Glutamatergic neuron (in vitro differentiated cells): Measurements from ENCODE around the gene CAMTA1. TPM values are rescaled to one million over a fixed set of nuclear protein-coding genes. Genes with fewer than 3 reads are reported as not detected.
A peak's percentile ranks its signal among the peaks of the same experiment; 100 is the strongest.

Source experiments
- DNase-seq: peaks from one replicate; pipeline ENCODE4 v3.0.0; 2022
- H3K27ac Mint-ChIP-seq: one replicate; pipeline ENCODE4 v1.8.0; 2020; ENCODE audit warnings: mild to moderate bottlenecking, mixed read lengths, inconsistent platforms; ENCODE audit not compliant: unreplicated experiment
- H3K27me3 Mint-ChIP-seq: one replicate; pipeline ENCODE4 v1.8.0; 2020; ENCODE audit warnings: mild to moderate bottlenecking, moderate library complexity, mixed read lengths, inconsistent platforms; ENCODE audit not compliant: unreplicated experiment
- H3K36me3 Mint-ChIP-seq: one replicate; pipeline ENCODE4 v1.8.0; 2020; ENCODE audit warnings: mild to moderate bottlenecking, mixed read lengths, inconsistent platforms; ENCODE audit not compliant: unreplicated experiment
- H3K4me1 Mint-ChIP-seq: one replicate; pipeline ENCODE4 v1.8.0; 2020; ENCODE audit warnings: mild to moderate bottlenecking, low read depth, mixed read lengths, inconsistent platforms; ENCODE audit not compliant: unreplicated experiment
- H3K4me3 Mint-ChIP-seq: one replicate; pipeline ENCODE4 v1.8.0; 2020; ENCODE audit warnings: mild to moderate bottlenecking, mixed read lengths, inconsistent platforms; ENCODE audit not compliant: unreplicated experiment
- H3K9me3 Mint-ChIP-seq: one replicate; pipeline ENCODE4 v1.8.0; 2020; ENCODE audit warnings: mild to moderate bottlenecking, moderate library complexity, mixed read lengths, inconsistent platforms; ENCODE audit not compliant: unreplicated experiment
- CTCF ChIP-seq: fragments of 200-600 bp; sonication (generic); IDR thresholded peaks from one replicate; pipeline ENCODE4 v1.5.0; 2021; ENCODE audit not compliant: partially characterized antibody, unreplicated experiment
- total RNA-seq: library from RNA; stranded (reverse); fragmentation: NEBNext Ultra II Directional; extraction: Animal tissue kit (Norgen Biotek cat#: 25700); gene quantifications from one replicate; pipeline ENCODE4 v1.2.1, GENCODE V29; 2021; ENCODE audit not compliant: unreplicated experiment

The CAMTA1 gene
- total RNA-seq, 1 donor from 2014 or later, result 77.2 TPM

- Mint-ChIP-seq H3K36me3 (peaks cover 5% of the 10 kb centered on the region), H3K27me3 (peaks cover 5% of the 10 kb centered on the region), H3K4me1 (peaks cover 13% of the 10 kb centered on the region), H3K4me3 (no peak overlapping the region), H3K9me3 (no peaks in the 10 kb centered on the region), H3K27ac (no peak overlapping the region)
- DNase-seq, result no peak
- TF ChIP-seq CTCF, result no peak
Measured at GRCh38 chr1:6904476-6905170, 119.4 kb downstream of the CAMTA1 start.

DNA sequence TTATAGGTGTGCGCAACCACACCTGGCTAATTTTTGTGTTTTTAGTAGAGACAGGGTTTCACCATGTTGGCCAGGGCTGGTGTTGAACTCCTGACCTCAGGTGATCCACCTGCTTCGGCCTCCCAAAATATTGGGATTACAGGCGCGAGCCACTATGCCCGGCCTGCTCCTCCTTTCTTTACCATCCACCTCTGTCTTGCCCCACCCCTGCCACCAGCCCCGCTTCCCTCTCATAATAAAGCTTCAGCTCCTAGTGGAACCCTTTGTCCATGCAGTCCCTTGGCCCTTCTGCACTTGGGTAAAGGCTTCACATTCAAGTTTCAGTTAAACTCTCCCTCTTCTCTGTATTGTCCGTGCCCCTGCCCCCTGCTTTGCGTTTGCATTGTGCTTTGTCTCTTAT lies 120.1 kb downstream of the CAMTA1 start:
- no peak for DNase-seq
- H3K4me3 Mint-ChIP-seq, result peak overlapping the region; percentile 12
- peaks cover 13% of the 10 kb centered on the region for H3K4me1 Mint-ChIP-seq
- H3K27ac Mint-ChIP-seq, result no peak overlapping the region
- TF ChIP-seq CTCF, result no peak
- H3K27me3 Mint-ChIP-seq, result peaks cover 5% of the 10 kb centered on the region
- peaks cover 5% of the 10 kb centered on the region for H3K36me3 Mint-ChIP-seq
- no peaks in the 10 kb centered on the region for H3K9me3 Mint-ChIP-seq

DNA sequence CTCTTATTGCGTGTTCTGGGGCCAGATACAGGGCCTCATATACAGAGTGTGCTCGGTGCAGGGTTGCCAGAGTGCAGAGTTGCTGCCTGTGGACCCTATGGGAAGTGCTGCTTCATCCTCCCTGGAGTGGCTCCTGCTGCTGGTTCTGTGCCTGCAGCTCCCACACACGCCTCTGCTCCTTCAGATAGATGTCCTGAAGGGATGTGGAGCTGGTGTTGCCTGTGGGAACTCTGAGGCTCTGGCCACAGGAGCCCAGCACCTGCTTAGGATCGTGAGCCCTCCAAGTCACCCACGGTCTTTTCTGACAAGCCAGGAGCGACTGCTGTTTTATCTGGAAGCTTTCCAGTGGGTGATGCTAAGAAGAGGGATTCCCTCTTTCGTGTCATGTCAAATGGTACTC lies 120.5 kb downstream of the CAMTA1 start:
- Mint-ChIP-seq H3K4me1 (peaks cover 13% of the 10 kb centered on the region), H3K27ac (no peak overlapping the region), H3K9me3 (no peaks in the 10 kb centered on the region), H3K36me3 (peaks cover 5% of the 10 kb centered on the region), H3K4me3 (peak overlapping the region; percentile 12), H3K27me3 (peaks cover 5% of the 10 kb centered on the region)
- TF ChIP-seq CTCF, result no peak
- DNase-seq, result no peak

DNA sequence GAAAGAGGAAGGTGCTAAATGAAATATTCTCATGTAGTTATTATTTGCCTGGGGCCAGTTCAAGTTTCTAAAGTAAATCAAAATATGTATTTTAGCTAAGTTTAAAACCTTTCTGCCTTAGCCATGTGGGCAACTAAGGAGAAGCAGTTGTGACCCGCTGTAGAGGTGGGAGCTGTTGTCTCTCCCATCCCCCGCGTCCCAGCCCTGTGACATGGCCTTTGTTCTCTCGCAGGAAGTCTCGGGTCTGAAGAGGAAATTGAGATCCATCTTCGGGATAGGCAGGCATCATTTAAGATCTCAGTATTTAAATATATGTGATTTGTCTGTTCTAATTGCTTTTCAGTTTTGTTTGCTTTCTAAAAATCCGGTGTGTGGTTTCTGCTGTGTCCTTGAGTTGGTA lies 121.5 kb downstream of the CAMTA1 start:
- no peaks in the 10 kb centered on the region for H3K9me3 Mint-ChIP-seq
- TF ChIP-seq CTCF, result no peak
- H3K27ac Mint-ChIP-seq, result no peak overlapping the region
- DNase-seq, result no peak
- peaks cover 5% of the 10 kb centered on the region for H3K36me3 Mint-ChIP-seq
- peaks cover 16% of the 10 kb centered on the region for H3K4me1 Mint-ChIP-seq
- peaks cover 5% of the 10 kb centered on the region for H3K27me3 Mint-ChIP-seq
- no peak overlapping the region for H3K4me3 Mint-ChIP-seq

DNA sequence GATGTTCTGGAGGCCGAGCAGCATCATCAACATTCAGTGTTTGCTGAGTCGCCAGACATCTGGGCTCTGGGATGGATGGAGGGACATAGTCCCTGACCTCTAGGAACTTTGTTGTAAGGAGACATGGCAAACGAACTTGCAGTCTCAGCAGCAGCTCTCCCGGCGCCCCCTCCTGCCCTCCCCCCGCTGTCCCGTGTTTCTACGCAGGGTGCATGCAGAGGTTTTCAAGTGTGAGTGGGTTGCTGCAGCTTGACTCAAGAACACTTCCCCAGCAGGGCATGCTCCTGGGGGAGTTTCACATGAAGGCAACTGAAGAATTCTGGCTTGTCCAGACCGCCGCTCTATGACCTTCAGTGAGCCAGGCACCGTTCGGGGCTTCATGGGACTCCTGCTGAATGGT lies 121.9 kb downstream of the CAMTA1 start:
- Mint-ChIP-seq H3K4me1 (peaks cover 21% of the 10 kb centered on the region), H3K27me3 (peaks cover 5% of the 10 kb centered on the region), H3K36me3 (peaks cover 5% of the 10 kb centered on the region), H3K4me3 (no peak overlapping the region), H3K9me3 (no peaks in the 10 kb centered on the region), H3K27ac (no peak overlapping the region)
- no peak for DNase-seq
- no peak for TF ChIP-seq CTCF
